PC-9 (cell line): ENCODE data around the gene PTPN14.

ENCODE experiments used
- CTCF ChIP-seq: fragments of 200-600 bp; sonication (generic); conservative IDR thresholded peaks from 2 replicates; pipeline ENCODE4 v1.6.1; 2017; ENCODE audit warnings: mixed run types, antibody characterized with exemption, mild to moderate bottlenecking, moderate library complexity
- EZH2 ChIP-seq: fragments of 200-600 bp; sonication (generic); IDR thresholded peaks from 2 replicates; pipeline ENCODE4 v1.8.0; 2017; ENCODE audit warnings: antibody characterized with exemption, low read depth

GRCh38 chr1:214586621-214587020, 35.2 kb upstream of the PTPN14 start:
- no peak for TF ChIP-seq CTCF
- no peak for TF ChIP-seq EZH2
